ENCODE data around the gene AOC1.
A peak's percentile ranks its signal among the peaks of the same experiment; 100 is the strongest.
"Not testable (repeated sequence)": the region's sequence is repeated elsewhere in the genome, so short reads cannot be mapped to it uniquely, and the experiment has no call there.

The AOC1 gene

DNA sequence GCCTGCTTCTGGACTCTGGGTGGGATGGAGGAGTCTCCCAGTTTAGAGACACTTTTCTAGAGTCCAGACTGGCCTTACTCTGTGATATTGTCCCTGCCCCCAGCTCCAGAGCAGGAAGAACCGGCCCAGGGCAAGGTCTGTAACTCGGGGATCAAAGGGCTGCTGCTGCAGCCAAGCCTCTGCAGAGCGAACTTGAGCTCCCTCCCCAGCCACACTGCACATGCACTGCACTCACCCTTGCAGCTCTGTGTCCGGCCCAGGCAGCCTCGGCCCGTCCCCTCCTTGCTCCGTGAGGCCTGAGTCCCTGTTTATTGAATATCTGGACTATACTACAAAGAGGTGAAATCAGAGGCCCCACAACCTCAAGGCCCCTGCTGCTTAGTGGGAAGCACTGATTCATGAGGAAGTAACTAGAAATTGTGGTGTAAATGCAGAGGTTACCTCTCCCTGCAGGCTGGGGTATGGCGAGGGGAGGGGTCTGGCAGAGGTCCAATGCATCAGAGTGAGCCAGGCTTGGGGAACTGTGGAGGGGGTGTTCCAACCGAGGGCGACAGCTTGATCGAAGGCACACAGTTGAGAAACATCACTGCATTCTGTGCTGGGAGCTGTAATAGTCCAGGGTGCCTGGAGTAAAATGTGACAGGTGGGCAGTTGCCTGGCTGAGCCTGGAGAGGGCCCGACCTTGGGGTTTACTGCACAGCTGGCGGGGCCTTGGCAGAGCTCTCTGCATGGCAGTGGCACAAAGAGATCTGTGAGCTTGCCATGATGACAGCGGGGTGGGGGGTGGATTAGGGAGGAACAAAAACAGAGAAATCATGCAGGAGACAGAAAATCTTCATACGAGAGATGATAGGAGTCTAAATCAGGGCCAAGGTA lies 49.1 kb downstream of the AOC1 start:
- DNase-seq, result no peak

DNA sequence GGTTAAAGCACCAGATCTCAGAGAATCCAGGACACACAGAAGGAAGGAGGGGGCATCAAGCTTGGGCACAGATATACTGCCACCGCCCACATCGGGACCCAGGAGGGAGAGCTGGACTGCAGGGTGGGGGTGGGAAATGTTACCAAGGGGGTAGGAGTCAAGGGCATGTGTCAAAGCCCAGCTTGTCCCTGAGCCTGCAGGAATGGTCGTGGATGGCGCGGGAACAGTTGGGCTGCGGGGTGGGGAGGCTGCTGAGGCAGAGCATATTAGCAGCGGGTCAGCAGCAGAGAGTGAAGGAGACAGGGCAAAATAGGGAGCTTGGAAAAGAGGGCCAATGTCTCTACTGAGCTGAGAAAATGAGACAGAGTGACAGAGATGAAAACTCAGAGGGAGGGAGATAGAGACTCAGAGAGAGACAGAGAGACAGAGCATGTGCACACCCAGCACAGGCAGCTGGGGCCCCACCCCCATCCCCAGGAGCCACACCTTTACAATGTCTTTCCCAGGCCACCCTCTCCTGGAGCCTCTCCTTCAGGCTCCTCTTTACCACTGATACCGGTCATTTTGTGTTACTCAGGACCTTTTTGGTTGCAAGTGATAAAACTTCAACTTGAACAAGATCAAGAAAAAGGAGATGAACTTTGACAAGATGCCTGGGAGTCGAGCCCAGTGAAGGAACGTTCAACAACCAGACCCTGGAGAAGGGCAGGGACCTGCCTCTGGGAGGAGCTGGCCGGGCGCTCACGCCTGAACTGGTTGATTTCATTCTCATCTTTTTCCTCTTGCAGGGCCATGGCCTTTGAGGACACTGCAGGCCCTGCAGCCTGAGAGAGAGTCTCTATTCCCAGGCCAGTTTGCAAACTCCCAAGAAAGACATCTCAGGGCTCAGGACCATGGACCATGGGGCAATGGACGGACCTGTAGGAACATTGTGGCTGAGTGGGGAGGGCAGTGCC lies 50.0 kb downstream of the AOC1 start:
- DNase-seq, result no peak

DNA sequence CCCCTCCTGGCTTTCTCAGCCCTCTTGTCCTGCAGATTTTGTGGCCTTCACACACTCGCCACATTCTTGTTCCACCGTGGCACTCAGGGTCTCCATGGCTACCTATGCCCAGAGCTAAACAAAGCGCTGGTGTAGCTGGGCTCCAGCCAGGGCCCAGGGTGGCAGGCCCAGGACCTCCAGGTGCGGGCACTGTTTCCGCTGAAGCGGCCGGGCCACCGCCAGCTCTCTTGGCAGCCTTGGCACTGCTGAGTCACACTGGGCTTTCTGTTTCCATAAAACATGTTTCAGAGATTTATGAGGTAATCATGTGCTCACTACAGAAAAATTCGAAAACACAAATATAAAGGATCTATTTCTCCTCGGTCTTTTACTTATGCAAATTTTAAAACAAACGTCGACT lies 51.3 kb downstream of the AOC1 start:
- peak; percentile 11 for DNase-seq

DNA sequence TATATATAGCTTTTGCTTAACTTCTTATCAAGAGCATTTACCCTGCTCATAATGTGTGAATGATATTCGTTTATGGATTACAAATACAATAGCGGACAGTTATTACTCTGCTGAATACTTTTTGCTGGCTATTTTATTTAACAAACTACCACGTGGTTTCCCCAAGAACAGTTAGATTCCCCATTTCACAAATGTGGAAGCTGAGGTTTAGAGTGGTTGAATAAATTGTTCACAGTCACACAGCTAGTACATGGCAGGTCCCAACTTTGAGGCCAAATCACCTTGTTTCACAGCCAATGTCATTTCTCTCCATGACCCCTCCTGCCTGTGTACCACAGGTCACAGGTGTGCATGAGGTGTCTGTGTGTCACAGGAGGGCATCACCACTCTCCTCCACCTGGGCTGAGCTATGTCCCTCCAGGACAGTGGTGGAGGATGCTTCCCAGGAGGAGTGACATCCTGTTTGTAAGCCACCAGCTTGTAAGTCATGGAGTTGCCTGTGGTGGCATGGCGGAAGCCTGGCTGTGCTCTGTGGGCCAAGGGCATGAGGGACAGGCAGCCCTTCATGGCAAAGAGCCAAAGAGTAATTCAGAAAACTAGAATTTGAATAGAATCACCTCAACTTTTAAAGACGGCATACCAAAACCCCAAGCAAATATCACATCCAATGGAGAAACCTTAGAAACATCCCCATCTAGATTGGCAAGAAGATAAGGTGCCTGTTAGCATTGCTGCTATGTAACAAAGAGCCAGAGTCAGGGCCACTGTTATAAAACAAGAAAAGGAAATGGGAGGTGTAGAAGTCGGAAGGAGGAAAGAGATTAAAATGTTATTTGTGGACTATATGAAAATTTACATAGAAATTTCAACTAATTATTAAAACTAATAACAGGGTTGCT lies 51.9 kb downstream of the AOC1 start:
- DNase-seq, result no peak

DNA sequence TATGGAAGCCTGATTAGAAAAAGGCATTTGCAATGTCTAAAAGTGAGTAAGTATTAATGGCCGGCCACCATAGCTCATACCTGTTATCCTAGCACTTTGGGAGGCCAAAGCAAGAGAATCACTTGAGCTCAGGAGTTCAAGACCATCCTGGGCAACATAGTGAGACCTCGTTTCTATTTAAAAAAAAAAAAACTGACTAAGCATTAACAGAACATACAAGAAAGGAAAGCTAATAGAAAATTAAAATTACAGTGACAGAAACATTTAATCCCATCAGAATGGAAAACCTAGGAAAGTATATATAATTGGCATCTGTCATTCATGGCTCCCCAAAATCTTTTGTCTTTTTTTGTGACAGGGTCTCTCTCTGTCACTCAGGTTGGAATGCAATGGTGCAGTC lies 55.9 kb downstream of the AOC1 start:
- no peak for DNase-seq

DNA sequence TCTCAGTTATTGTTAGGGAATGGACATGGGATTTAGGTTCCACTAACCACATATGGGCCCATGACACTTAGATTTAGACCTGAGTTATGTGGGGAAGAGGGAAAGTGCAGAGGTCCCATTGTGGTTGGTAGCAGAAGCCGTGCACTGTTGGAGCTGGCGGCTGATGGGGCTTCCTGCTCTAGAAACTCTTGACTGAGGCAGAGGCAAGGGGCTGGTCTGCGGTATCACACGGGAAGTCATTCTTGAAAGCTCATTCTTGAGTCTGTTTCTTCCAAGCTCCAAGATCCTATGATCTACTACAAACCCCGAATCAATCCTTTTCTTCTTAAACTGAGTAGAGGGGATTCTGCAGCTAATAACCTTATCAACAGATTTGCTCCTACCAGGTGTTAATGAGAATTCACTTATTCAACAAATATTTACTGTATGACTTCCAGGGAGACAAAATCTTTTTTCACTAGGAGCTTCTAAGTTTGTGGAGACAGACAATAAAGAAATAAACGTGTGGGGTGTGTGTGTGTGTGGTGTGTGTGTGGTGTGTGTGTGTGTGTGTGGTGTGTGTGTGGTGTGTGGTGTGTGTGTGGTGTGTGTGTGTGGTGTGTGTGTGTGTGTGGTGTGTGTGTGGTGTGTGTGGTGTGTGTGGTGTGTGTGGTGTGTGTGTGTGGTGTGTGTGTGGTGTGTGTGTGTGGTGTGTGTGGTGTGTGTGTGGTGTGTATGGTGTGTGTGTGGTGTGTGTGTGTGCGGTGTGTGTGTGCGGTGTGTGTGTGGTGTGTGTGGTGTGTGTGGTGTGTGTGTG lies 57.1 kb downstream of the AOC1 start:
- DNase-seq, result no peak

DNA sequence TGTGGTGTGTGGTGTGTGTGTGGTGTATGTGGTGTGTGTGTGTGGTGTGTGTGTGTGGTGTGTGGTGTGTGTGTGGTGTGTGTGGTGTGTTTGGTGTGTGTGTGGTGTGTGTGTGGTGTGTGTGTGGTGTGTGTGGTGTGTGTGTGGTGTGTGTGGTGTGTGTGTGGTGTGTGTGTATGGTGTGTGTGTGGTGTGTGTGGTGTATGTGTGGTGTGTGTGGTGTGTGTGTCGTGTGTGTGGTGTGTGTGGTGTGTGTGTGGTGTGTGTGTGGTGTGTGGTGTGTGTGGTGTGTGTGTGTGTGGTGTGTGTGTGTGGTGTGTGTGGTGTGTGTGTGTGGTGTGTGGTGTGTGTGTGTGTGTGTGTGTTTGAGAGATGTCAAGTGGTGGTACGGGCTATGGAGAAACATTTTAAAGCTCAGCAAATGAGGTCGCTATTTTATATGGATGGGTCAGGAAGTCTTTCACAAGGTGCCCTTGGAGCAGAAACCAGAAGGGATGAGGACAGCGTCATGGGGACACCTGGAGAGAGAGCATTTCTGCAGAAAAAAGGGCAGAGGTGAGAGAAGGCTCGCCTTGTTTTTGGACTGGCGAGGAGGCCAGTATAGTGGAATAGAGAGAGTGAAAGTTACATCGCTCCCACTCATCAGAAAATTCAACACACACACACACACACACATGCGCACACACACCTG lies 58.1 kb downstream of the AOC1 start:
- not testable (repeated sequence) for DNase-seq

DNA sequence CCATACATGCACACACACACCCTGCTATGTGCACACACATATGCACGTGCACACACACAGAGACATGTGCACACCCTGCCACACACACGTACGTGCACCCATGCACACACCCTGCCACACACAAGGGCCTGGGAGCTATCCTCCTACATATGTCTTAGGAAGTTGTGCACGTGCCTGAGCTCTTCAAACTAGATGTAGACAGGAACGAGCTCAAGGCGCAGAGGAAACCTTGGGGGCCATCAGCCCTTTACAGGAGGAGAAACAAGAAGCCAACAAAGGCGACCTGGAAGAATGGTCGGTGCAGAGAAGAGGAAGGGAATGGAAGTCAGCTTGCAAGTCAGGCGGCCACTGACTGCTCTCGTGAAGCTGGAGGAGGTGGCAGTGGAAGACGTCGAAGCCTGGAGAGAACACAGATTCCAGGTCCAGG lies 58.7 kb downstream of the AOC1 start:
- no peak for DNase-seq
